Stimulated activated CD8-positive, alpha-beta memory T cell treated with anti-CD3 and anti-CD28 coated beads, Interleukin-4, amount 100 ng/mL, for 48 hours (primary cell): ENCODE results near the gene INO80E.

Source experiments
- DNase-seq: peaks from one replicate; pipeline ENCODE4 v3.0.0-alpha.2; 2020

INO80E gene

DNA sequence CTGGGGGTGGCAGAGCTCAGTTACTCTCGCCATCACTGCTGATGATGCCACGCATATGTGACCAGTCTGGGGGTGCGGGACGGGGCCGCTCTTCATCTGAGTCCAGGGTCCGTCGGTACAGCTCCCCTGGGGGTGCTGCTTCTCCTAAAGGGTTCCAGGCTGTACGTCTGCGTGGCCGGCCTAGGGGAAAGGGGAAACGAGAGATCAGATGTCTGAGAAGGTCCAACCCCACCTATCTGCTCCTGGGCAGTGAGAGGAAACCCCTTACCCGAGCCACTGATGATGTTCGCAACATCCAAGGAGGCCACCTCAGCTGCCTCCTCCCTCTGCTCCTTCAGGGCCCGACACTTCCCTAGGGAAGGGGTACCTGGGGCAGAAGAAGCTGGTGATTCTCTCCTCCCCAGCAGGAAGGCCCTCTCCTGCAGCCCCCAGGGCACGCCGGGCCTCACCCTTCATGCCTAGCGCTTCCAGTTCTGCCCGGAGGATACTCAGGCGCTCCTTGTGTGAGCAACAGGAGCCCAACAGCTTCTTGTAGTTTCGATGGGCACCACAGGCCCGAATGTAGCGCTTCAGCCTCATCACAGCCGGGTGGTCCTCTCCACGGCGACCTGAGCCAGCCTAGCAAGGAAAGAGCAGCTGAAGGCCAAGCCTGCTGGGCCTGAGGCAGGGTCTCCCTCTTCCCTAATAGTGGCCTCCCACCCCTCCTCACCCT, 2.7 kb upstream of the INO80E start:
- no peak for DNase-seq

DNA sequence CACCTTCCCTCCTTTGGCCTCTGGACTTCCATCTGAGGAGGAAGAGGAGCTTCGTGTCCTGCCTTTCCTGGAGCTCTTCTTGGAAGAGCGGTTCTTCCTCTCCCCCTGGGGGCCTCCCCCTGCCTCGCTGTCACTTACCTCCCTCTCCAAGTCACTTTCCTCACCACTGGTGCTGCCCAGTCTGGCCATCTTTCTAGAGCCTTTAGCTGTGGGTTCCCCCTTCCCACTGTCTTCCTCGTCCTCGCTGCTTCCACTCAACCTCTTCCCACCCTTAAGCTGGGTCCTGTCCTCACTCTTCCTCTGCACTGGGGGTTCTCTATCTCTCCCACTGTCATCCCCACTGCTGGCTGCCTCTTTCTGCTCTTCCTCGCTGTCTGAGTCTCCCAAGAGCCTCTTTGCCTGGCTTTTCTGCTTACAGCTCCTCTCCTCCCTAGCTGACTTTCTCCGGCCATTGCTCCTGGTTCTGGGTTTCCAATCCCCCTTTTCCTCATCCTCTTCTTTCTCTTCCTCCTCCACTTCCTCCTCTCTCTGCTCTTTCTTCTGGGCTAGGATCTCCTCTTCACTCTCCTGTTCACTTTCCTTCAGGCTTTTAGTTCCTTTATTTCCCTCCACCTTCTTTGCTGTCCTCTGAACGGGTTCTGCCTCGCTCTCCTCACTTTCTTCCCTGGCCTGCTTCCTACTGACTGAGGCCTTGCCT, 2.0 kb upstream of the INO80E start:
- no peak for DNase-seq

DNA sequence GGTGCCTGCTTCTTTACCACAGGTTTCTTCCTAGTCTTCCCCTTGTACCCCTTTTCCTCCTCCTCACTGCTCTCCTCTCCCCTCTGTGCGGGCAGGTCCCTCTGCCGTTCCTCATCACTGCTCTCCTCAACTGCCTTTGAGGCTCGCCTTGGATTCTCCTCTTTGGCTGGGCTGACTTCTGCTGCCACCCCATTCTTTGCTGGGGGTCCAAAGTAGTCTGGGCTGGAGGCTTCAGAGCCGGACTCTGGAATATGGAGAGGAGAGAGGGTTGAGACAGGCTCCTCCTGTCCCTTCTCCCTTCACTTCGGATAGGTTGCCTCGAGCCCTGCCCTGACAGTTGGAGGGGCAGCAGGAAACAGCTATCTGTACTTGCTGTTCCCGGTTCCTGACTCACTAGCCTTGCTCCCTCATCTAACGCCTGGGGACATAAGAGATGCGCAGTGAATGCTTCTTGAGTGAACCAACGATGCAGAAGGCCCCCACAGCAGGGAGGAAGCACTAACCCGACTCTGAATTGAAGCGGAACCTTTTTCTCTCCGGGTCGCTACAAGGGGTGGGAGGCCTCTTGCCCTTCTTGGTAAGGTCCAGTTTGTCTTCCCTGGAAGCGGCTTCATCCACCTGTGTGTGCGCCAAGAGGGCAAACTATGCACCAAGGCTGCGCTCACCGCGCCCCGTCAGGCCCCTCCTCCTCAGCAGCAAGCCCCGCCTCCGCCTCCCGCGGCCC, 1.3 kb upstream of the INO80E start:
- DNase-seq: peak; percentile 85

DNA sequence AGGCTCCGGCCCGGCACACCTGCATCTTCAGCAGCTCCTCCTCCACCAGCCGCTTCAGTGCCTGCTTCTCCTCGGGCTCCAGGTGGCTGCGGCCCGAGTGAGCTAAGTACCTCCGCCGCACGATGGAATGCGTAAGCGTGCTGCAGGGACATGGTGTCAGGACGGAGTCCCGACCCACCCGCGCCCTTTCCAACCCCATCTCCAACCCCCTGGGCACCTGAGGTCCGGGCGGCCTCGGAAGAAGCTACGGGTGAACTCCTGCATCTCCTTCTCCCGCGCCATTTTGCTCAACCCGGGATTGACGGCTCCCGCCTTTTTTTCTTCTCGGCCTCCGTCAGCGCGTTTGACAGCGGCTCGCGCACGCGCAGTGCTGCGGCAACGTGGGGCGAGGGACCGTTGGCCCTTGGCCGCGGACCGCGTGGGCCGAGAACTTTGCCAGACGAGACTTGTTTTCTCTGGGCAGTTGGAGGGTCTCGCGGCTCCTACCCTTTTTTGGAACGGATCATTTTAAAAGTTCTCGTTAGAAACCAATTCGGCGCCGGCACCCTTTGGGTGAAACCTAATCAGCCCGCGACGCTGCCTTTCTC, 624 bp upstream of the INO80E start, which contains the start of gene HIRIP3:
TSS of gene HIRIP3 (minus strand) at position 294 of the 587 bp plus-strand sequence. CDS start at position 282, 12 bp downstream.
- DNase-seq: peak; percentile 91

DNA sequence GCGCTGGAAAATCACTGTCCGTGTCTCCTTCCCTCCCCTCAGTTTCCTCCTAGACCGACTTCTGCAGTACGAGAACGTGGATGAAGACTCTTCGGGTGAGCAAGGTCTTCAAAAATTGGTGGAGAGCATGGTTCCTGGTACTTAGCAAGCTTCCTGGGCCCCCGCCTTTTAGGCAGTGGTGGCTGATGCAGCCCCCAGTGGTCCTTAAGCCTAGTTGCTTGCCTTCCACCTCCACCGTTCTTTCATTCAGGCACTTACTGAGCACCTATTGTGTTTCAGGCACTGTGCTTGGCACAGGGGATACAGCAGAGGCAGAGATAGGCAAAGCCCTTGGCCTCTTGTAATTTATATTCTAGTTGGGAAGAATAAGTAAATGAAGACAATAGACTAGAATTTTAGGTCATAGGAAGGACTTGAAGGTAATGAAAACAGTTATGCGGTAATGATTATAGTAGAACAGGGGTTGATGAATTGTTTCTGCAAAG, 767 bp downstream of the INO80E start:
- no peak for DNase-seq

DNA sequence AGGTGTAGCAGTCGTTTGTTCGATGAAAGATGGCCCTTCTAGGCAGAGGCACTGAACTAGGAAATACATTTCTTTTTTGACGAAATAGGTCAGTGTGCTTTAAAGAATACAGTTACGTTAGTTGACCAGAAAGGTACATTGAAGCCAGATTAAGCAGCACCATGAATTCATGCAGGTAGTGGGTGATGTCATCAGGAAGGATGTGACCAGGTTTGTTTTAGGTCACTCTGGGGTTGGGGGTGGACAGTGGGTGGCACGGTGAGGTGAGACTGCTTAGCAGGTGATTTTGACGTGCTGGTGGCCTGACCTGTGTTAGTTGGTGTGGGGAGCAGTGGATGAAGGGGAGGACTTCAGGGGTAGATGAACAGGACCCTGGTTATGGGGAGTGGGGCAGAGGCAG, 3.6 kb downstream of the INO80E start:
- DNase-seq: no peak

DNA sequence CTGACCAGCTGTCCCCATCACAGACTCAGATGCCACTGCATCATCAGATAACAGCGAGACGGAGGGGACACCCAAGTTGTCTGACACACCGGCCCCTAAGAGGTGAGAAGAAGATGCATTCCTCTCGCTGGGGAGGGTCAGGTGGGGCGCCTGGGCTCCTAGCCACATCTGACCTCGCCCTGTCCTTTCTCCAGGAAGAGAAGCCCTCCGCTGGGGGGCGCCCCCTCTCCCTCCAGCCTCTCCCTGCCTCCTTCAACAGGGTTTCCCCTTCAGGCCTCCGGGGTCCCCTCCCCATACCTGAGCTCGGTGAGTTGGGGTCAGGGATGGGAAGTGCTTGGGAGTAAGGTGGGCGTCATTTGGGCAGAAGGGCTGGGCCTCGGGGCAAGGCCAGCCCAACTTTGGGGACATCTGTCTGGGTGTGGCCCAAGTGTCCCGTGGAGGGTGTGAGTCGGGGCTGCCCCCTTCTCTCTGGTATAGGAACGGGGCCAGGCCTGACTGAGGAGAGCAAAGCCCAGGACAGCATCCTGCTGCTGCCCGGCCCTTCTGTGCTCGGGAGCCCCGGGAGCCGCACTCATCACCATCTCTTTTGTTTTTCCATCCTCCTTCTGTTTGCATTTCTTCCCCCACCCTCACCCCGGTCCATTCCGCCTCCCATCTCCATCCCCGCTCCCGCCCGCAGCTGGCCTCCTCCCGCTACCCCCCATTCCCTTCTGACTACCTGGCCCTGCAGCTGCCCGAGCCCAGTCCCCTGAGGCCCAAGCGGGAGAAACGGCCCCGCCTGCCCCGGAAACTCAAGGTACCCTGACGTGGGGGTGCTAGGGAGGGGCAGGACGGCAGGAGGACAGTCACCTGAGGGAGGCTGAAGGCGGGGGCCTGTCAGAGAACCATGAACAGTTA, 4.9 kb downstream of the INO80E start:
- no peak for DNase-seq

DNA sequence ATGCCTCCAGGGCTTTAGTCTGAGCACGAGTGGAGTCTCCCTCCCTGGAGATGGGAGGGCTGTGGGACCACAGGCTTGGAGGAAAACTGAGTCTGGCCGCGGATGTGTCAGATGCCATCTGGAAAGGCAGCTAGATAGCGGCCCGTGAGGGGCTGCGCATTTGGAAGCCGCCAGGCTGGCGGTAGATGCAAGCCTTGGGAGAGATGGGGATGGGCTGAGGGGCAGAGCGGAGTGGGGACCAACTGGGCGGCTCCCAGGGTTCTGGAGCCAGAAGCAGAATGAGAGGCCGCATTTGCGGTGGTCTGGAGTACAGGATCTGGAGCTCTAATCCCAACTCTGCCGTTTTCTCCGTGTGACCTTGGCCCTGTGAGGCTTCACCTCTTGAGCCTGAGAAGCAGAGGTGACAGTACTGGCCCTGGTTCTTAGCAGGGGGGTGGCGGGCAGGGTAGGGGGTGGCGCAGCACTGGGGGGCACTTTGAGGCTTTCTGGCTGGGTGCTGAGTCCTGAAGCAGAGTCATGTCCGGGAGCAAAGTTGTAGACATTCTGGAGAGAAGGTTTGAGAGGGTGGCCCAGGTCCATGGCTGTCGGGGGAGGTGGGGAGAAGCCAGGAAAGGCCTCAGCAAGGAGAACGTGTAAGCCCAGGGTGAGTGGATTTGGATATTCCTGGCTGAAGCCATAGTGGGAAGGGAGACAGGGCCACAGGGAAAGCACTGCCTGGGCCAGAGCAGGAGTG, 6.7 kb downstream of the INO80E start:
- no peak for DNase-seq

DNA sequence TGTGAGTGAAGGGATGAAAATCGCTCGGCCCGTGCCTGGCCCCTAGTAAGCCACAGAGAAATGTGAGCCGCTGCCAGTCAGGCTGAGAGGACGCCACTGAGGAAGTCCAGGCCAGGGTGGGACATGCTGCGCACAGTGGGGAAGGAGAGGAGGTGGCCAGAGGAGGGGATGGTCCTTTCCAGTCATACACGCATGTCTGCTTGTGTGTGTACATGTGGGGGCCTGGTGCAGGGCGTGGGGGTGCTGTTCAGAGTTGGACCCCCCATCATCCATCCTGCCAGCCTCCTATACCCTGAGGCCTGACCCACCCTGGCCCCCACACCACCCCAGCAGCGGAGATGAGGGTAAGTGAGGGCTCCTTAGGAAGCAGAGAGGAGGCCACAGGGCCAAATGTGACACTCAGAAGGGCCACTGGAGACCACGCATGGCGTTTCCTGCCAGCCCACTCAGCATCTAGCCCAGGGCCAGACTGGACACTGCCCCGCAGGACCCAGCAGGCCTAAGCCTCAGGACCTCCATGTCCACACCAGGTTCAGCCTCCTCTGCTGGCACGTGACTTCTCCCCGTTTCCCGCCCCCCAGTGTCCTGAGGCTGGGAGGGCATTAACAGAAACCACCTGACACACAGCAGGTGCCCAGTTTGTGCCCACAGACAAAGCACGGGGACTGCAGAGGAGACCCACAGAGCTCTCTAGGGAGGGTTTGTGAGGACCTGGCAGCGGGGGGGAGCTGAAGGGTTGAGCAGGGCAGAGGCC, 7.8 kb downstream of the INO80E start:
- no peak for DNase-seq

DNA sequence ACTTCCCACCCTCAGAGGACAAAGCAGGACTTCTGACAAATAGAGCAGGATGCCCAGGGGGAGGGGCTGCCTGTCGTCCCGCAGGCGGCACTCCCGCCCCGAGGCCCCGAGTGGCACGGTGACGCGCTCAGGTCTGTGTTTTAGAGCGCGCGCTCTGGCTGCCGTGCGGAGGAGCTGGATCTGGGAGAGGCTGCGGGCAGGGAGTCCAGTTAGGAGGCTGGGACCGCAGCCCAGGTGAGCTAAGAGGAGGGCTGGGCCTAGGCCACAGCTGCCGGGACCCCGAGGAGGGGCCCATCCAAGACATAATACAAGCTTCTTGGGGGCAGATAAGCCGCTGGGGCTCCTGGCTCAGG, 8.4 kb downstream of the INO80E start:
- DNase-seq: no peak

DNA sequence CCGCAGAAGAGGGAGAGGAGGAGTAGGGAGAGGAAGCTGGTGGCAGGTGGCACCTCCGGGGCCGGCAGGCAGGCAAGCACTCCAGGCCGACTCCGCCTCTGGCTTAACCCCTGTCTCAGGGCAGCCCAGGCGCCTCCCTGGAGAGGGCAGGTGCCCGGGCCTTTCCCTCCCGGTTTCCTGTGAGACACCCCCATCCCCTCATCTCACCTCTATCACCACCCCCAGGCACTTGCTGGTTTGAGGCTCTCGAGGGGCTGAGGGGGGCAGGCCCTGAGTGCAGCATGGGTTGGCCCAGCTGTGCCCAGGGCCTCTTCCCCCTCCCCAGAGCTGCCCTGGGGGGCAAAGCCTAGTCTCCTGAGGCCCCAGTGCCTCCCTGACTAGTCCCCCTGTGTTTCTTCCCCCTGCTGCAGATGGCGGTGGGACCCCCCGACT, 8.8 kb downstream of the INO80E start:
- DNase-seq: no peak

DNA sequence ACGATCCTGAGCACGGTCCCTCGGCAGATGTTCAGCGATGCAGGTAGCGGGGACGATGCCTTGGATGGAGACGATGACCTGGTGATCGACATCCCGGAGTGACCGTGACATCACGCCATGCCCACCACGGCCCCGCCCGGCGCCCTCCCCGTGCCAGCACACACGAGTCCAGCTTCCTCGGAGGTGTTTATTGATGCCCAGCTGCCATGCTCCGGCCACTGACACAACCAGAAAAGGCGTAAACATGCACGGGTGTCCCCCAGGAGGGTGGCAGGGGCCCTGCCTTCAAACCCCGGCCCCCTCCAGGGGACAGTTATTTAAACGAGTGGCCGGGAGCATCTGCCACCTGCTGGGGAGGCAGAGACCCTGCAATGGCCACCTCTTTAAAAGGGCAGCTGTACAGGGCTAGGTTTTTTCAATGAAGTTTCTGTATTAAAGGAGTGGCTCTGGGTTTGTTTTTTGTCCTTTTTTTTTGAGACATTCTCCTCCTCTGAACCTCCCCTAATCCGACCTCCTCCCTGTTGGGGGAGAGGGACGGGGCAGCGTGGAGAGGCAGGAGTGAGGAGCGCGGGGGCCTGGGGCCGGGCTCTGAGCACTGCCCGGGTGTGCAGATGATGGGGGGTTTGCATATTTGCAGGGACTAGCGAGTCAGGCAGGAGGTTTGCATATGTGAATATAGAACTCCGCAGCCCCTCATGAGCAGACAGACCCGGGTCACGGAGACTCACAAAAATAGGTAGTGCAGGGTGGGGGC, 9.5 kb downstream of the INO80E start:
- no peak for DNase-seq

DNA sequence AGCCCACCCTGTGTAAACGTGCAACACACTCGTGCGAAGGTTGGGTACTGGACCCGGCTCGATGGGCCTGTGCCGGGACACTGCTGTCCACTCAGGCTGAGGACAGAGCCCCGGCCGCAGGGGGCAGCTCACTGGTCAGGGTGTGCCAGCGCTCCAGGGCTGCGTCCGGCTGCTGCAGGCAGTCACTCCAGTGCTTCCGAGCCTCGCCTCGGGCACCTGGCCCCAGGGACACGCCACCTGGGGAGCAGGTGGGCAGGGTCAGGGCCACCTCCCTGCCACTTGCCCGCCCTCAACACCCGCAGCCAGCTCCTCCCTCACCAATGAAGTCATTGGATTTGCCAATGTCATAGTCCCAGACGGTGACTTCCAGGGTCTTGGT, 10.0 kb downstream of the INO80E start:
- no peak for DNase-seq

DNA sequence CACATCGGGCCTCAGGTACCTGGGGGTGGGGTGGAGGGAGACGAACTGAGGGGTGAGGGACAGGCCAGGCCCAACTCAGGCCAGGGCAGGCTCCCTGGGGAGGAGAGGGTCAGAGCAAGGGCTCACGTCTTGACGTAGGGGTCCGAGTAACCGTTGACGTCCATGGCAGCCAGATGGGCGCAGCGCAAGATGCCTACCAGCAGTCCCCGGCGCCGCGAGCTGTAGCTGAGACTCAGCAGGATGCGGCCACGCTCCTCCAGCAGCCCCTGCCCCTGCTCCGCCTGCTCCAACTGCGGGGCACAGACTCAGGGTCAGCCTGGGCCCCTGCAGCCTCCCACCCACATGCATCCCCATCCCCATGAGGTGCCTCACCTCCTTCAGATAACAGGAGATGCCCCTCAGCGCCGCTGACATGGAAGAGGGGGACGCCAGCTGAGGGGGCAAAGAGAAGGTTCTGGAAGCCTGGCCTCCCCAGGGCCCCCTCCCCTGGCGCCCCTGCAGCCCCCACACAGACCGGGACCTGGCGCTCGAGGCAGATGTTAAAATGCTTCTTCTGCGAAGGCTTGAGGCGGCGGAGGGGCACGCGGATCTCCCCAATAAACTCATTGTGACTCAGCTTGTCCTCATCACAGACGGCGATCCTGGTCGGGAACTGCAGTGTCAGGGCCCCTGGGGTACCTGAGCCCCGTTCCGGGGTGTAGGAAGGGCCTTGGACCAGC, 10.8 kb downstream of the INO80E start:
- DNase-seq: no peak

DNA sequence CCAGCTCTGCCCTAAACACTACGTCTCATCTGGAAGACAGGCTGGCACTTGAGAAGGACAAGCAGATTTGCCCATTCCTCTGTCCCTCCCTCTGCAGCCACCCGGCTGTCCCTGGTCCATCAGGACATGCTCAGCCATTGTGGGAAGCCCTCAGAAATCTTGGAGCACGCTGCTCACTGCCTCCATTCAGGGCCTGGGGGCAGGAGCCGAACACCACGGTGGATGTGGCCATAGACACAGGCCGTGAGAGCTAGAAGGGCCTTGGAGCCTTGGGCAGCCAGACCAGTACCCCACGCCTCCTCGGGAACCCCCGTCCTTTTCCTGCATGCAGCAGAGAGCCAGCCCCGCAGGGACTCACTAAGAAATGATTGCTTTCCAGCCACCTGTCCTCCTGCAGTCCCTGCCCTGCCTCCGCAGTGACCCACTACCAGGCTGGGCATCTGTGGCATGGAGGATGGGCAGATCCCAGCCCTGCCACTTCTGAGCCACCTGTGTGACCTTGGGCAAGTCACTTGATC, 11.4 kb downstream of the INO80E start:
- no peak for DNase-seq

DNA sequence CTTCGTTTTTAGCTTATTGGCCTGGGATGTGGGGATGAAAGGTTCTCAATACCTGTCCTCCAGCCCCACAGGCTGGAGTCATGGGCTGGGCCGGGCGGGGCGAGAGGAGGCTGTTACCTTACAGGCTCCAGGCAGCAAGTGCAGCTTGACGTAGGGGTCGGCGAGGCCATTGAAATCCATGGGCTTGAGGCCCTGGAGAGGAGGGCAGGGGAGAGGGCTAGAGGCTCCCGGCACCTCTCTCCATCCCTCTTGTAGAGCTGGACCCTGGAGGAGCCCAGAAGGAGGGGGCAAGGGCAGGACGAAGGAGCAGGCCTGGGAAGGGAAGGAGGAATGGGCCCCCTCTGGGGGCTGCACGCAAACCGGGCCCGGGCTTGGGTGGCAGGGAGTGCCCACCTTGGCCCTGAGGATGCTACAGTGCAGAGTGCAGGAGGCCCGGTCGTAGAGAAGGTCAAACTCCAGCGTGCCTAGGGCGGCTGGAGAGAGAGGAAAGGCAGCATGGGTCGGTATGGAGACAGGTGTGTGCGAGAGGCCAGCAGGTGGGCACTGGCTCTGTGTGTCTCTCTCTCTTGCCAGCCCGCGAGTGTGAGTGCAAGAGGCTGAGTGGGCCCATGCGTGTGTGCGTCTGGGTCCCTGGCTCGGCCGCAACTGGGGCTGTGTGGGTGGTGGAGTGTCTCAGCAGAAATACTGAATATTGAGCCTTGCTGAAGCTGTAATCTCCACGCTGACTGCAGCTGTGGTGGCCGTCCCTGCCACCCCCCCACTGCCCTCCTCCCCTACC, 13.2 kb downstream of the INO80E start:
- no peak for DNase-seq

DNA sequence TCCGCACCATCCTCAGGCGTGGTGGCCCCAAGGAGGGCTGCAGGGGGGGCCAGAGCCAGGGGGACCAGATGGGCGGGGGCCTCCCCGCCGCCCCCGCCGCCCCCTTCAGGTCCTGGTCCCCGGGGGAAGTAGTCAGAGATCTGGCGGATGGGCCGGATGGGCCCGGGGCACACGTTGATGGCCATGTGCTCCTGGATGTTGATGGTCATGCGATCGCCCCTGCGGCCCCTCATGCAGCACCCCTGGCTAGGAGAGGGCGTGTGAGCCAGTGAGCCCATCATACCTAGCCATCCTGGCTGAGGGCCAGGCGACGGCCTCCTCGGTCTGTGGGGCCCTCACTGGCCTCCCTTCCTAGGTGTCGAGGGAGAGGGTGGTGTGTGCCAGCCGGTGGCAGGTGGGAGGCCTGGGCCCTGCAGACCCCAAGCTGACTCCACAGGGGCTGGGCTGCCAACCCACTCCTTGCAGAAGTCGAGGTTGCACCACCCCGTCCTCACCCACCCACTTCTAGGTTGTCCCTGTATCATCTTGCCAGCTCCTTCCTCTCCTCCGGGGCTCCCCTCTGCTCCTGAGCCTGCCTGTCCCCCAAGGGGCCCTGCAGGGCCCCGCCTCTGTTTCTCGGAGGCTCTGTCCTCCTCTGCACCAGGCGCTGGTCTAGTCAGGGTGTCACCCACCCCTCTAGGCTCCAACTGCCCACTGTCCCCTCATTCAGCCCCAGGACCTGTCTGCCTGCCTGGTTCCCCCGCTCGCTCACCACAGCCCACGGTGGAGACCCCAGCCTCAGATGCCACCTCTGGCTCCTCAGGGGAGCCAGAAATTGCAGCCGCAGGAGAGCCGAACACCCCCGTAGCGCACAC, 14.2 kb downstream of the INO80E start:
- no peak for DNase-seq
